H9 (cell line): ENCODE results near the gene STXBP1. TPM values are rescaled to one million over a fixed set of nuclear protein-coding genes. Genes with fewer than 3 reads are reported as not detected.
"Not testable (repeated sequence)": the region's sequence is repeated elsewhere in the genome, so short reads cannot be mapped to it uniquely, and the experiment has no call there.

ENCODE experiments used
- DNase-seq: peaks from one replicate; pipeline ENCODE4 v3.0.0-alpha.2; 2017
- H2AFZ ChIP-seq: one replicate; pipeline ENCODE4 v1.6.1; 2013; ENCODE audit warnings: mild to moderate bottlenecking, low read length, control low read depth, moderate library complexity
- H2AK5ac ChIP-seq: 2 replicates; pipeline ENCODE4 v1.6.1; 2013; ENCODE audit warnings: low read length, control low read depth, mixed read lengths; ENCODE audit not compliant: insufficient read length
- H2BK120ac ChIP-seq: one replicate; pipeline ENCODE4 v1.6.1; 2013; ENCODE audit warnings: low read depth, mild to moderate bottlenecking, low read length, control low read depth, inconsistent platforms; ENCODE audit not compliant: poor library complexity, severe bottlenecking
- H2BK12ac ChIP-seq: 2 replicates; pipeline ENCODE4 v1.6.1; 2013; ENCODE audit warnings: low read length, control low read depth, mixed read lengths, low read depth; ENCODE audit not compliant: insufficient read length
- H2BK15ac ChIP-seq: 2 replicates; pipeline ENCODE4 v1.6.1; 2013; ENCODE audit warnings: low read depth, low read length, control low read depth
- H2BK20ac ChIP-seq: one replicate; pipeline ENCODE4 v1.6.1; 2013; ENCODE audit warnings: low read depth, mild to moderate bottlenecking, low read length, control low read depth, inconsistent platforms; ENCODE audit not compliant: poor library complexity, severe bottlenecking
- H2BK5ac ChIP-seq: 2 replicates; pipeline ENCODE4 v1.6.1; 2013; ENCODE audit warnings: low read length, control low read depth, mixed read lengths; ENCODE audit not compliant: insufficient read length
- H3K14ac ChIP-seq: 2 replicates; pipeline ENCODE4 v1.6.1; 2013; ENCODE audit warnings: low read length, control low read depth; ENCODE audit not compliant: insufficient read depth
- H3K18ac ChIP-seq: 2 replicates; pipeline ENCODE4 v1.6.1; 2013; ENCODE audit warnings: low read depth, mild to moderate bottlenecking, mixed read lengths, low read length, control low read depth; ENCODE audit not compliant: insufficient read length
- H3K23ac ChIP-seq: 2 replicates; pipeline ENCODE4 v1.6.1; 2013; ENCODE audit warnings: low read length, control low read depth, mixed read lengths, low read depth; ENCODE audit not compliant: insufficient read length
- H3K23me2 ChIP-seq: 2 replicates; pipeline ENCODE4 v1.6.1; 2013; ENCODE audit warnings: low read depth, mild to moderate bottlenecking, mixed read lengths, low read length, control low read depth; ENCODE audit not compliant: insufficient read length, poor library complexity, severe bottlenecking
- H3K27ac ChIP-seq: 2 replicates; pipeline ENCODE4 v1.5.1; 2013; ENCODE audit warnings: low read length, control low read depth, mixed read lengths, low read depth; ENCODE audit not compliant: insufficient read length
- H3K27me3 ChIP-seq: 2 replicates; pipeline ENCODE4 v1.6.1; 2013; ENCODE audit warnings: low read length, control low read depth, inconsistent platforms; ENCODE audit not compliant: insufficient read depth
- H3K4ac ChIP-seq: 2 replicates; pipeline ENCODE4 v1.6.1; 2013; ENCODE audit warnings: low read depth, mild to moderate bottlenecking, control low read depth, inconsistent platforms, low read length, moderate library complexity
- H3K4me1 ChIP-seq: 2 replicates; pipeline ENCODE4 v1.6.1; 2013; ENCODE audit warnings: low read length, control low read depth, inconsistent platforms; ENCODE audit not compliant: insufficient read depth
- H3K4me2 ChIP-seq: 2 replicates; pipeline ENCODE4 v1.6.1; 2013; ENCODE audit warnings: low read length, control low read depth, mixed read lengths; ENCODE audit not compliant: insufficient read length, insufficient read depth
- H3K56ac ChIP-seq: 2 replicates; pipeline ENCODE4 v1.6.1; 2013; ENCODE audit warnings: low read depth, mild to moderate bottlenecking, mixed read lengths, low read length, control low read depth; ENCODE audit not compliant: insufficient read length
- H3K79me1 ChIP-seq: 2 replicates; pipeline ENCODE4 v1.6.1; 2013; ENCODE audit warnings: low read depth, mild to moderate bottlenecking, moderate library complexity, low read length, control low read depth, inconsistent platforms; ENCODE audit not compliant: insufficient read depth, poor library complexity, severe bottlenecking
- H3K79me2 ChIP-seq: 2 replicates; pipeline ENCODE4 v1.6.1; 2013; ENCODE audit warnings: low read length, control low read depth, inconsistent platforms; ENCODE audit not compliant: insufficient read depth
- H3K9ac ChIP-seq: 2 replicates; pipeline ENCODE4 v1.6.1; 2013; ENCODE audit warnings: low read length, control low read depth, mixed read lengths; ENCODE audit not compliant: insufficient read length; ENCODE audit errors: extremely low read depth
- H3K9me3 ChIP-seq: one replicate; pipeline ENCODE4 v1.6.1; 2013; ENCODE audit warnings: low read depth, low read length, inconsistent platforms; ENCODE audit not compliant: control insufficient read depth
- H3T11ph ChIP-seq: one replicate; pipeline ENCODE4 v1.6.1; 2013; ENCODE audit warnings: mild to moderate bottlenecking, low read length, control low read depth, inconsistent platforms
- H4K20me1 ChIP-seq: one replicate; pipeline ENCODE4 v1.6.1; 2013; ENCODE audit not compliant: control insufficient read depth, insufficient read length, insufficient read depth
- H4K5ac ChIP-seq: 2 replicates; pipeline ENCODE4 v1.6.1; 2013; ENCODE audit warnings: low read depth, mild to moderate bottlenecking, mixed read lengths, low read length, control low read depth; ENCODE audit not compliant: insufficient read length
- H4K8ac ChIP-seq: replicated peaks from 2 replicates; pipeline ENCODE4 v1.6.1; 2013; ENCODE audit warnings: low read length, control low read depth, mixed read lengths, low read depth; ENCODE audit not compliant: insufficient read length
- H4K91ac ChIP-seq: 2 replicates; pipeline ENCODE4 v1.6.1; 2013; ENCODE audit warnings: low read depth, mild to moderate bottlenecking, moderate library complexity, mixed read lengths, low read length, control low read depth; ENCODE audit not compliant: insufficient read length
- H3K27ac Mint-ChIP-seq, 3 experiments: 2 replicates in 2 of 3; 3 replicates in 1 of 3; pipeline ENCODE4 v1.8.0; 2020 to 2021; ENCODE audit warnings: mixed read lengths in 3 of 3, mild to moderate bottlenecking in 1 of 3, moderate library complexity in 1 of 3
- H3K27me3 Mint-ChIP-seq: 2 replicates; pipeline ENCODE4 v1.8.0; 2021; ENCODE audit warnings: low read depth, mild to moderate bottlenecking, moderate library complexity, mixed read lengths
- H3K36me3 Mint-ChIP-seq, 3 experiments: 2 replicates in 2 of 3; 3 replicates in 1 of 3; pipeline ENCODE4 v1.8.0; 2020 to 2021; ENCODE audit warnings: low read depth in 3 of 3, mixed read lengths in 3 of 3; ENCODE audit not compliant: insufficient read depth in 1 of 3
- H3K4me1 Mint-ChIP-seq, 2 experiments: 2 replicates each; pipeline ENCODE4 v1.8.0; 2020; ENCODE audit warnings: mixed read lengths in 2 of 2
- H3K4me3 Mint-ChIP-seq, 2 experiments: 2 replicates in 1 of 2; 3 replicates in 1 of 2; pipeline ENCODE4 v1.8.0; 2020 to 2021; ENCODE audit warnings: mild to moderate bottlenecking in 2 of 2, mixed read lengths in 2 of 2, moderate library complexity in 1 of 2
- H3K9me3 Mint-ChIP-seq, 2 experiments: 2 replicates in 1 of 2; 3 replicates in 1 of 2; pipeline ENCODE4 v1.8.0; 2020; ENCODE audit warnings: mild to moderate bottlenecking in 2 of 2, mixed read lengths in 2 of 2, moderate library complexity in 1 of 2
- WGBS: extraction: QIAGEN DNeasy Blood & Tissue Kit; methylation state at CpG from one replicate; pipeline ENCODE4 v1.1.7; 2013; ENCODE audit warnings: missing lambda C conversion rate, low lambda C conversion rate, mixed read lengths; ENCODE audit not compliant: insufficient read length; ENCODE audit errors: extremely low coverage; 5-methylcytosine and 5-hydroxymethylcytosine counted together
- total RNA-seq: library from RNA; stranded (reverse); gene quantifications from 2 replicates; pipeline ENCODE4 v1.2.1, GENCODE V29; 2021
- TF ChIP-seq, protein P1 (sequence below): fragments of 200-600 bp; sonication (generic); conservative IDR thresholded peaks from 3 replicates; pipeline ENCODE4 v1.8.0; 2021; ENCODE audit warnings: antibody characterized with exemption, mild to moderate bottlenecking

Gene STXBP1
- total RNA-seq, 1 experiment from 2014 or later = 22.3 TPM

DNA sequence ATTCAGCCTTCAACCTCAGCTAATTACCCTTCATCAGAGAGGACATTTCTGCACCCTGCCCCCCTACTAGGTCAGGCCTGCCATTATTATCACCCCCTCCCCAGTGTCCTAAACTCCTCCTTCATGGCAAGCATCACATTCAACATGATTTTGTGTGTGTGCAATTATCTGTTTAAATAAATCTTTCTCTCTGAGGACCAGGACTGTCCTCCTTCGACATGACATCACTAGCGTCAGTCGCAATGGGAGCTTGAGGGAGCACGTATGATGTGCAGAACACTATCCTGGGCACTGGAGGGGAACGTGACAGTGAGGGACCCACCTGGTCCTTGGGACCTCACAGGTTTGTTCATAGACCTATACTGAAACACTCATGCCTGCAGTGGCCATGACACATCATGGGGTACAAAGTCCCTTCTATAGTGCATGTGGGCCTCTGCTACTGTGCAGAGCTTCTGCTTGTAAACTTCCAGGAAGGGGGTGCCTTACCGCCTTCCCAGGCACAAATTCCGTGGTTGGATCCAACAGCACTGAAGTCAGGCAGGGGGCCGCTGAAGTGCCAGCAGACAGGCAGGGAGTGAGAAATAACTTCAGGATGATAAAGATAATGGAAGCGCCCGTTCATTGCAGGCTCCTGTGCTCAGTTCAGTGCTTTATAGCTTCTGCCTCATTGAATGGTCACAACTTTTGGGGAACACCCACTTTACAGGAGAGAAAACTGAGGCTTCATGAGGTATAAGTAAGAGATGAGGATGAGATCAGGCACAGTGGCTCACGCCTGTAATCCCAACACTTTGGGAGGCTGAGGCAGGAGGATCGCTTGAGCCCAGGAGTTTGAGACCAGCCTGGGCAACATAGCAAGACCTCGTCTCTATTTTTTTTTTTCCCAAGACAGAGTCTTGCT lies 36.0 kb upstream of the STXBP1 start:
- Histone ChIP-seq H2BK12ac (no peak overlapping the region), H2AK5ac (no peak overlapping the region), H3K18ac (no peak overlapping the region), H2AFZ (no peak overlapping the region), H3K9me3 (no peaks in the 10 kb centered on the region), H3K9ac (no peak overlapping the region), H3K27me3 (no peaks in the 10 kb centered on the region), H4K20me1 (no peaks in the 10 kb centered on the region), H3K79me1 (no peaks in the 10 kb centered on the region), H4K91ac (no peak overlapping the region), H2BK20ac (no peak overlapping the region), H2BK120ac (no peak overlapping the region), H3K27ac (no peak overlapping the region), H3K4me2 (no peak overlapping the region), H3K23me2 (no peaks in the 10 kb centered on the region), H4K8ac (no peak overlapping the region), H3K23ac (no peak overlapping the region), H3K14ac (no peak overlapping the region), H2BK15ac (no peak overlapping the region), H3K56ac (no peak overlapping the region), H2BK5ac (no peak overlapping the region), H3K79me2 (no peaks in the 10 kb centered on the region), H3K4me1 (no peaks in the 10 kb centered on the region; the same call in 1 of the 2 replicates), H4K5ac (no peak overlapping the region), H3K4ac (no peak overlapping the region), H3T11ph (no peak overlapping the region)
- no peaks in the 10 kb centered on the region; the same call in none of the 2 replicates for H3K27me3 Mint-ChIP-seq
- TF ChIP-seq, protein P1, sequence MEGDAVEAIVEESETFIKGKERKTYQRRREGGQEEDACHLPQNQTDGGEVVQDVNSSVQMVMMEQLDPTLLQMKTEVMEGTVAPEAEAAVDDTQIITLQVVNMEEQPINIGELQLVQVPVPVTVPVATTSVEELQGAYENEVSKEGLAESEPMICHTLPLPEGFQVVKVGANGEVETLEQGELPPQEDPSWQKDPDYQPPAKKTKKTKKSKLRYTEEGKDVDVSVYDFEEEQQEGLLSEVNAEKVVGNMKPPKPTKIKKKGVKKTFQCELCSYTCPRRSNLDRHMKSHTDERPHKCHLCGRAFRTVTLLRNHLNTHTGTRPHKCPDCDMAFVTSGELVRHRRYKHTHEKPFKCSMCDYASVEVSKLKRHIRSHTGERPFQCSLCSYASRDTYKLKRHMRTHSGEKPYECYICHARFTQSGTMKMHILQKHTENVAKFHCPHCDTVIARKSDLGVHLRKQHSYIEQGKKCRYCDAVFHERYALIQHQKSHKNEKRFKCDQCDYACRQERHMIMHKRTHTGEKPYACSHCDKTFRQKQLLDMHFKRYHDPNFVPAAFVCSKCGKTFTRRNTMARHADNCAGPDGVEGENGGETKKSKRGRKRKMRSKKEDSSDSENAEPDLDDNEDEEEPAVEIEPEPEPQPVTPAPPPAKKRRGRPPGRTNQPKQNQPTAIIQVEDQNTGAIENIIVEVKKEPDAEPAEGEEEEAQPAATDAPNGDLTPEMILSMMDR = no peak
- H3K4me3 Mint-ChIP-seq = no peak overlapping the region
- peaks cover 22 to 40% of the 10 kb centered on the region in 2 experiments for H3K4me1 Mint-ChIP-seq
- no peak overlapping the region; a peak in 1 of 7 replicates for H3K27ac Mint-ChIP-seq
- no peak for DNase-seq
- no peaks in the 10 kb centered on the region for H3K36me3 Mint-ChIP-seq
- no CpG with 5 or more reads among the region's 13 CpGs for WGBS
- H3K9me3 Mint-ChIP-seq = no peaks in the 10 kb centered on the region

DNA sequence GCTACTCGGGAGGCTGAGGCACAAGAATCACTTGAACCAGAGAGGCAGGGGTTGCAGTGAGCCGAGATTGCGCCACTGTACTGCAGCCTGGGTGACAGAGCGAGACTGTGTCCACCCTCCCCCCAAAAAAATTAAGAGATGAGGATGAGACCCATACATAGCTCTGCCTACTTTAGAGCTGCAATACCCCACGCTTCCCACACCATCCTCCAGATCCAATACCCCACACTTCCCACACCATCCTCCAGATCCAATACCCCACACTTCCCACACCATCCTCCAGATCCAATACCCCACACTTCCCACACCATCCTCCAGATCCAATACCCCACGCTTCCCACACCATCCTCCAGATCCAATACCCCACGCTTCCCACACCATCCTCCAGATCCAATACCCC lies 34.9 kb upstream of the STXBP1 start:
- H3K9me3 ChIP-seq, H3K79me1 ChIP-seq, H2BK12ac ChIP-seq, H2BK20ac ChIP-seq, H3K23ac ChIP-seq, H4K91ac ChIP-seq, H3K9ac ChIP-seq, H4K8ac ChIP-seq, H3K14ac ChIP-seq, H2BK5ac ChIP-seq, H3K4ac ChIP-seq, H3K9me3 Mint-ChIP-seq, H3K4me1 ChIP-seq, H3K4me2 ChIP-seq, H2AK5ac ChIP-seq, DNase-seq, H3K23me2 ChIP-seq, H3K4me3 Mint-ChIP-seq, H3K56ac ChIP-seq, H3K27ac Mint-ChIP-seq, H2BK120ac ChIP-seq, H3K27me3 ChIP-seq, H3T11ph ChIP-seq, H3K79me2 ChIP-seq, H2AFZ ChIP-seq, H3K18ac ChIP-seq, H4K20me1 ChIP-seq, H3K36me3 Mint-ChIP-seq, H2BK15ac ChIP-seq, H3K27ac ChIP-seq, H4K5ac ChIP-seq, H3K27me3 Mint-ChIP-seq: not testable (repeated sequence)
- H3K4me1 Mint-ChIP-seq = peaks cover 19 to 34% of the 10 kb centered on the region in 2 experiments
- no CpG with 5 or more reads among the region's 7 CpGs for WGBS
